Memory B cell (primary cell): ENCODE results near the gene MRPS14.
"Not testable (repeated sequence)": the region's sequence is repeated elsewhere in the genome, so short reads cannot be mapped to it uniquely, and the experiment has no call there.

Source experiments
- ATAC-seq: fragments of 150-1000 bp; cut with Tn5 transposase; 2 replicates; pipeline ENCODE4 v1.10.0; 2021; ENCODE audit warnings: low read depth, mild to moderate bottlenecking, moderate library complexity
- DNase-seq, 2 donors: peaks; one replicate each; pipeline ENCODE4 v3.0.0; 2022; ENCODE audit warnings: low spot score in 2 of 2
- H3K27ac Mint-ChIP-seq: one replicate; pipeline ENCODE4 v1.8.0; 2022; ENCODE audit warnings: mild to moderate bottlenecking, moderate library complexity, mixed read lengths
- H3K27me3 Mint-ChIP-seq: one replicate; pipeline ENCODE4 v1.8.0; 2022; ENCODE audit warnings: mixed read lengths
- H3K36me3 Mint-ChIP-seq: one replicate; pipeline ENCODE4 v1.8.0; 2022; ENCODE audit warnings: mild to moderate bottlenecking, mixed read lengths
- H3K4me1 Mint-ChIP-seq: one replicate; pipeline ENCODE4 v1.8.0; 2022; ENCODE audit warnings: mixed read lengths
- H3K4me3 Mint-ChIP-seq: one replicate; pipeline ENCODE4 v1.8.0; 2022; ENCODE audit warnings: mild to moderate bottlenecking, moderate library complexity, mixed read lengths
- H3K9me3 Mint-ChIP-seq: one replicate; pipeline ENCODE4 v1.8.0; 2022; ENCODE audit warnings: mixed read lengths

MRPS14 gene

GRCh38 chr1:175042650-175043049 is 19.4 kb upstream of the MRPS14 start:
- no peaks in the 10 kb centered on the region for H3K4me1 Mint-ChIP-seq
- H3K4me3 Mint-ChIP-seq, result no peak overlapping the region
- peaks cover 8% of the 10 kb centered on the region for H3K27me3 Mint-ChIP-seq
- ATAC-seq (no peak), DNase-seq (no peak)
- no peaks in the 10 kb centered on the region for H3K36me3 Mint-ChIP-seq
- no peak overlapping the region for H3K27ac Mint-ChIP-seq
- no peaks in the 10 kb centered on the region for H3K9me3 Mint-ChIP-seq

- no peaks in the 10 kb centered on the region for H3K36me3 Mint-ChIP-seq
- no peak overlapping the region for H3K27ac Mint-ChIP-seq
- no peak overlapping the region for H3K4me3 Mint-ChIP-seq
- H3K4me1 Mint-ChIP-seq, result no peaks in the 10 kb centered on the region
- H3K9me3 Mint-ChIP-seq, result no peaks in the 10 kb centered on the region
- peaks cover 4% of the 10 kb centered on the region for H3K27me3 Mint-ChIP-seq
- no peak for DNase-seq
- ATAC-seq, result no peak
Measured at GRCh38 chr1:175040324-175040879, 17.2 kb upstream of the MRPS14 start.

- no peaks in the 10 kb centered on the region for H3K9me3 Mint-ChIP-seq
- ATAC-seq (no peak), DNase-seq (no peak)
- H3K27ac Mint-ChIP-seq, result no peak overlapping the region
- no peaks in the 10 kb centered on the region for H3K4me1 Mint-ChIP-seq
- no peaks in the 10 kb centered on the region for H3K36me3 Mint-ChIP-seq
- H3K27me3 Mint-ChIP-seq, result peaks cover 2% of the 10 kb centered on the region
- H3K4me3 Mint-ChIP-seq, result no peak overlapping the region
Measured at GRCh38 chr1:175037416-175037815, 14.2 kb upstream of the MRPS14 start.

GRCh38 chr1:175036476-175036875 is 13.3 kb upstream of the MRPS14 start:
- Mint-ChIP-seq H3K27me3 (peaks cover 2% of the 10 kb centered on the region), H3K9me3 (no peaks in the 10 kb centered on the region), H3K4me3 (no peak overlapping the region), H3K27ac (no peak overlapping the region), H3K36me3 (no peaks in the 10 kb centered on the region), H3K4me1 (no peaks in the 10 kb centered on the region)
- DNase-seq, result no peak
- ATAC-seq, result no peak

GRCh38 chr1:175035865-175036264 is 12.6 kb upstream of the MRPS14 start:
- H3K27me3 Mint-ChIP-seq, result peaks cover 2% of the 10 kb centered on the region
- ATAC-seq, result no peak
- no peaks in the 10 kb centered on the region for H3K9me3 Mint-ChIP-seq
- H3K4me1 Mint-ChIP-seq, result no peaks in the 10 kb centered on the region
- no peak overlapping the region for H3K4me3 Mint-ChIP-seq
- H3K27ac Mint-ChIP-seq, result no peak overlapping the region
- DNase-seq, result no peak
- H3K36me3 Mint-ChIP-seq, result no peaks in the 10 kb centered on the region

GRCh38 chr1:175034775-175035174 is 11.6 kb upstream of the MRPS14 start:
- H3K4me1 Mint-ChIP-seq, result peaks cover 2% of the 10 kb centered on the region
- no peak overlapping the region for H3K4me3 Mint-ChIP-seq
- H3K27ac Mint-ChIP-seq, result peak overlapping the region; percentile 7
- no peak for DNase-seq
- no peak for ATAC-seq
- no peaks in the 10 kb centered on the region for H3K36me3 Mint-ChIP-seq
- H3K27me3 Mint-ChIP-seq, result no peaks in the 10 kb centered on the region
- no peaks in the 10 kb centered on the region for H3K9me3 Mint-ChIP-seq

- no peaks in the 10 kb centered on the region for H3K36me3 Mint-ChIP-seq
- H3K27me3 Mint-ChIP-seq, result no peaks in the 10 kb centered on the region
- H3K27ac Mint-ChIP-seq, result no peak overlapping the region
- H3K4me1 Mint-ChIP-seq, result peaks cover 7% of the 10 kb centered on the region
- DNase-seq (no peak), ATAC-seq (no peak)
- no peak overlapping the region for H3K4me3 Mint-ChIP-seq
- H3K9me3 Mint-ChIP-seq, result no peaks in the 10 kb centered on the region
Measured at GRCh38 chr1:175033953-175034352, 10.7 kb upstream of the MRPS14 start.

- ATAC-seq, result no peak
- no peak for DNase-seq
- Mint-ChIP-seq H3K4me1 (peaks cover 24% of the 10 kb centered on the region), H3K27me3 (no peaks in the 10 kb centered on the region), H3K36me3 (peaks cover 2% of the 10 kb centered on the region), H3K9me3 (peaks cover 1% of the 10 kb centered on the region), H3K4me3 (peak overlapping the region; percentile 5), H3K27ac (peak overlapping the region; percentile 7)
Measured at GRCh38 chr1:175024773-175025172, 1.5 kb upstream of the MRPS14 start.

GRCh38 chr1:175023922-175024242 is 657 bp upstream of the MRPS14 start:
- not testable (repeated sequence) for ATAC-seq, DNase-seq, H3K27me3 Mint-ChIP-seq, H3K9me3 Mint-ChIP-seq, H3K36me3 Mint-ChIP-seq
- Mint-ChIP-seq H3K4me1 (peaks cover 20% of the 10 kb centered on the region), H3K27ac (peak overlapping the region; percentile 95), H3K4me3 (peak overlapping the region; percentile 94)

- Mint-ChIP-seq H3K4me1 (peaks cover 22% of the 10 kb centered on the region), H3K9me3 (no peaks in the 10 kb centered on the region), H3K27me3 (no peaks in the 10 kb centered on the region), H3K4me3 (no peak overlapping the region), H3K36me3 (peaks cover 16% of the 10 kb centered on the region), H3K27ac (no peak overlapping the region)
- ATAC-seq (no peak), DNase-seq (no peak)
Measured at GRCh38 chr1:175019524-175019923, 3.7 kb downstream of the MRPS14 start.

GRCh38 chr1:175015243-175015642 is 8.0 kb downstream of the MRPS14 start:
- peaks cover 33% of the 10 kb centered on the region for H3K36me3 Mint-ChIP-seq
- DNase-seq (no peak), ATAC-seq (no peak)
- H3K27me3 Mint-ChIP-seq, result no peaks in the 10 kb centered on the region
- H3K4me1 Mint-ChIP-seq, result peaks cover 2% of the 10 kb centered on the region
- H3K27ac Mint-ChIP-seq, result no peak overlapping the region
- H3K9me3 Mint-ChIP-seq, result no peaks in the 10 kb centered on the region
- no peak overlapping the region for H3K4me3 Mint-ChIP-seq

- peak overlapping the region; percentile 65 for H3K27ac Mint-ChIP-seq
- DNase-seq, result no peak
- ATAC-seq, result no peak
- no peaks in the 10 kb centered on the region for H3K27me3 Mint-ChIP-seq
- H3K4me3 Mint-ChIP-seq, result no peak overlapping the region
- no peaks in the 10 kb centered on the region for H3K9me3 Mint-ChIP-seq
- peaks cover 35% of the 10 kb centered on the region for H3K36me3 Mint-ChIP-seq
- H3K4me1 Mint-ChIP-seq, result peaks cover 7% of the 10 kb centered on the region
Measured at GRCh38 chr1:175013445-175013844, 9.8 kb downstream of the MRPS14 start.

- no peak for DNase-seq
- no peak for ATAC-seq
- H3K36me3 Mint-ChIP-seq, result peaks cover 33% of the 10 kb centered on the region
- peak overlapping the region; percentile 66 for H3K27ac Mint-ChIP-seq
- H3K4me3 Mint-ChIP-seq, result no peak overlapping the region
- H3K27me3 Mint-ChIP-seq, result no peaks in the 10 kb centered on the region
- peaks cover 8% of the 10 kb centered on the region for H3K4me1 Mint-ChIP-seq
- H3K9me3 Mint-ChIP-seq, result no peaks in the 10 kb centered on the region
Measured at GRCh38 chr1:175009532-175009931, 13.7 kb downstream of the MRPS14 start.

GRCh38 chr1:175005085-175005783 is 18.0 kb downstream of the MRPS14 start:
- H3K27ac Mint-ChIP-seq, result no peak overlapping the region
- no peaks in the 10 kb centered on the region for H3K9me3 Mint-ChIP-seq
- peaks cover 16% of the 10 kb centered on the region for H3K36me3 Mint-ChIP-seq
- DNase-seq, result no peak
- H3K4me3 Mint-ChIP-seq, result no peak overlapping the region
- no peaks in the 10 kb centered on the region for H3K27me3 Mint-ChIP-seq
- H3K4me1 Mint-ChIP-seq, result peaks cover 29% of the 10 kb centered on the region
- no peak for ATAC-seq

- H3K27me3 Mint-ChIP-seq, result no peaks in the 10 kb centered on the region
- peaks cover 12% of the 10 kb centered on the region for H3K36me3 Mint-ChIP-seq
- no peaks in the 10 kb centered on the region for H3K9me3 Mint-ChIP-seq
- no peak for DNase-seq
- no peak overlapping the region for H3K27ac Mint-ChIP-seq
- H3K4me3 Mint-ChIP-seq, result no peak overlapping the region
- ATAC-seq, result no peak
- H3K4me1 Mint-ChIP-seq, result peaks cover 25% of the 10 kb centered on the region
Measured at GRCh38 chr1:175003521-175003920, 19.7 kb downstream of the MRPS14 start.
